Heart left ventricle (tissue), 16 donors: ENCODE data around the gene GRIN3B. TPM values are rescaled to one million over a fixed set of nuclear protein-coding genes. Genes with fewer than 3 reads are reported as not detected.

Experiments
- ATAC-seq, 4 donors: fragments of 200-7000 bp; cut with Tn5 transposase; one replicate each; pipeline ENCODE4 v1.9.1; 2020 to 2022; ENCODE audit warnings: moderate library complexity in 4 of 4, mild to moderate bottlenecking in 3 of 4, moderate number of reproducible peaks in 1 of 4
- DNase-seq, 5 donors: peaks; one replicate each; pipeline ENCODE4 v3.0.0-alpha.2; 2020
- H3K27ac ChIP-seq, 12 donors: fragments of 200-600 bp; sonication (generic) in 4 of 12; one replicate each; pipeline versions ENCODE4 v1.5.0 to v1.8.0; 2016 to 2022; ENCODE audit warnings: mild to moderate bottlenecking in 2 of 12
- H3K27me3 ChIP-seq, 9 donors: fragments of 200-600 bp; sonication (generic) in 2 of 9; one replicate each; pipeline versions ENCODE4 v1.5.1 to v1.8.0; 2016 to 2022; ENCODE audit warnings: mild to moderate bottlenecking in 3 of 9
- H3K36me3 ChIP-seq, 9 donors: fragments of 200-600 bp; sonication (generic) in 2 of 9; one replicate each; pipeline versions ENCODE4 v1.5.0 to v1.8.0; 2018 to 2022; ENCODE audit warnings: mild to moderate bottlenecking in 2 of 9
- H3K4me1 ChIP-seq, 12 donors: fragments of 200-600 bp; sonication (generic) in 4 of 12; one replicate each; pipeline versions ENCODE4 v1.5.0 to v1.8.0; 2016 to 2022; ENCODE audit warnings: mild to moderate bottlenecking in 3 of 12
- H3K4me3 ChIP-seq, 12 donors: fragments of 200-600 bp; sonication (generic) in 4 of 12; one replicate each; pipeline versions ENCODE4 v1.5.0 to v1.8.0; 2017 to 2022; ENCODE audit warnings: mild to moderate bottlenecking in 9 of 12, moderate library complexity in 4 of 12
- H3K9me3 ChIP-seq, 12 donors: fragments of 200-600 bp; sonication (generic) in 4 of 12; one replicate each; pipeline versions ENCODE4 v1.5.0 to v1.8.0; 2016 to 2022; ENCODE audit warnings: mild to moderate bottlenecking in 1 of 12
- CTCF ChIP-seq, 12 donors: fragments of 200-600 bp; sonication (generic) in 4 of 12; IDR thresholded peaks; one replicate each; pipeline versions ENCODE4 v1.5.0 to v1.8.0; 2018 to 2022; ENCODE audit warnings: antibody characterized with exemption in 12 of 12, mild to moderate bottlenecking in 5 of 12
- POLR2A ChIP-seq, 2 donors: fragments of 450-650 bp; IDR thresholded peaks; one replicate each; pipeline ENCODE4 v1.6.1; 2017; ENCODE audit warnings: antibody characterized with exemption in 2 of 2, mild to moderate bottlenecking in 2 of 2, moderate library complexity in 2 of 2
- WGBS, 4 donors: extraction: QIAGEN DNeasy Blood & Tissue Kit in 2 of 4; methylation state at CpG; one replicate each; pipeline versions ENCODE4 v1.1.5 to v1.1.7; 2013 to 2018; 5-methylcytosine and 5-hydroxymethylcytosine counted together
- intact Hi-C, 10 donors: fragments of 100-400 bp; cut with DNase I; formaldehyde crosslinking; loops; one replicate each; pipeline versions ENCODE4 v1.11.1 to v1.14.2; 2022
- polyA plus RNA-seq, 2 donors: library from polyadenylated mRNA; stranded (reverse); fragments of 200-250 nt; gene quantifications; one replicate each; pipeline ENCODE4 v1.2.3, GENCODE V29; 2013
- total RNA-seq, 9 donors: library from RNA; depleted of rRNA in 2 of 9; stranded (reverse); fragments of >200 nt in 2 of 9; fragmentation: NEBNext Ultra II Directional in 3 of 9; extraction: Animal tissue kit (Norgen Biotek cat#: 25700) in 3 of 9; gene quantifications; one replicate each; pipeline versions ENCODE4 v1.1.0 to v1.2.4, GENCODE V29; 2016 to 2023
- donor health status: ischemic (EF 13 %, LVEDD 7.1; RV severe dilation, severe dysfunction).
- donor health status: healthy with polysubstance abuse.
- donor health status: DM: no; HTN: yes; CAD: no.
- donor health status: DM: no; HTN: no; CAD: no.
- donor health status: ischemic (EF 25% LVEDD 6.9; RV normal size, moderate dysfunction).
- donor health status: ischemic (EF 25% LVEDD 5.7; RV mildly dilated, moderate dysfunction).
- donor health status: healthy.
- donor health status: DM: yes; HTN: yes; CAD: no.
- donor health status: ischemic (EF 35%, LVEDD 5.7; RV mildly dilated, moderate dysfunction).
- donor health status: nonischemic (EF 11% LVEDD 7.7; RV severe dilation, severe dysfunction).
- donor health status: DM: yes; HTN: yes; CAD: no.
- donor health status: PGD.
- donor health status: ischemic (EF 29% LVEDD 5.4; RV normal size, mild dysfunction).
- donor health status: nonischemic (EF 23%, LVEDD 6.1; RV moderate dilation, normal function).

The GRIN3B gene
- total and polyA plus RNA-seq, 11 donors, result 0.01 to 0.51 (median 0.09) TPM; not detected in 8

DNA sequence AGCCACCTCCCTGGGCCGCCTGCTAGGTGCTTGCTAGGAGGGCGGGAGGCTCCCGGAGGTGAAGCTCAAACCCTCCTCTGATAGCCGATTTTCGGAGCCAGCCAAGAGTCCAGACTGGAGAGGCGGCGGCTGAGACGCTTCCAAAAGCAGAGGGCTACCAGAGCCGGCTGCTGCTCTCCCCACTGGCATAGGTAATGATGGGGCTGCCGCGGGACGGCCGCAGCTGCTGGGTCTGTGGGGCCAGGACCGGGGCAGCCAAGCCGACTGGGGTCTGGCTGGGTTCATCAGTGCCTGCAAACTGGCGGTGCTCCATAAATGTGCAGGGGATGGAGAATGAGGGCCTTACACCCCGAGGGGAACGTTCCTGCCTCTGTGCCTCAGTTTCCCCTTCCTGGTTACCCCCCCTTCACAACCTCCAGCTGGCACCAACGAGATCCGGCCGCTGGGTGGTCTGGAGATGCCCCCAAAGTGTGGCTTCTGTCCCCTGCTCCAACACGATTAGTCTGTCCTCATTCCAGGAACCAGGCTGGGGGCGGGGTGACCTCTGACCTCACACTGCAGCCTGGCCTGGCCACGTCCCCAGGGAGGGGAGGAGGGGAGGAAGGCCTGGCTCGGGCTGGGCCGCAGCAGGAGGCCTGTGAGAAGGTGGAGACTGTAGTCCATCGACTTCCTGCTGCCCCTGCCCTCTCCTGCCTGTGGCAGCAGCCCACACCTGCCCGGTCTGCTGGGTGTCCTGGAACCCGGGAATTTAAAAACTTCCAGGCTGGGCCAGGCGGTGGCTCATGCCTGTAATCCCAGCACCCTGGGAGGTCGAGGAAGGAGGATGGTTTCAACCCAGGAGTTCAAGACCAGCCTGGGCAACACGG is 19.9 kb upstream of the GRIN3B start:
- no peak for DNase-seq
- 32 to 35% (median 33%) methylated on average over 22 to 32 of the region's 32 CpGs for WGBS, 4 donors
- no peak for TF ChIP-seq CTCF (IDR thresholded peaks at IDR 0.05)
- TF ChIP-seq POLR2A (IDR thresholded peaks at IDR 0.05), result no peak
- no peak for ATAC-seq
- intact Hi-C loops, result loop anchor here in 9 of 10 donors (5.0 to 10.0 kb wide), 6 partner anchors 113 to 213 kb away; partner anchors contain the start of gene CFD (in 2 of the 9)
- H3K27ac ChIP-seq, result no peak overlapping the region
- H3K27me3 ChIP-seq, result no peaks in the 10 kb centered on the region
- H3K9me3 ChIP-seq, result no peaks in the 10 kb centered on the region
- no peak overlapping the region for H3K4me3 ChIP-seq
- H3K4me1 ChIP-seq, result peaks cover 3 to 36% (median 19%) of the 10 kb centered on the region in 12 donors
- no peaks in the 10 kb centered on the region for H3K36me3 ChIP-seq

DNA sequence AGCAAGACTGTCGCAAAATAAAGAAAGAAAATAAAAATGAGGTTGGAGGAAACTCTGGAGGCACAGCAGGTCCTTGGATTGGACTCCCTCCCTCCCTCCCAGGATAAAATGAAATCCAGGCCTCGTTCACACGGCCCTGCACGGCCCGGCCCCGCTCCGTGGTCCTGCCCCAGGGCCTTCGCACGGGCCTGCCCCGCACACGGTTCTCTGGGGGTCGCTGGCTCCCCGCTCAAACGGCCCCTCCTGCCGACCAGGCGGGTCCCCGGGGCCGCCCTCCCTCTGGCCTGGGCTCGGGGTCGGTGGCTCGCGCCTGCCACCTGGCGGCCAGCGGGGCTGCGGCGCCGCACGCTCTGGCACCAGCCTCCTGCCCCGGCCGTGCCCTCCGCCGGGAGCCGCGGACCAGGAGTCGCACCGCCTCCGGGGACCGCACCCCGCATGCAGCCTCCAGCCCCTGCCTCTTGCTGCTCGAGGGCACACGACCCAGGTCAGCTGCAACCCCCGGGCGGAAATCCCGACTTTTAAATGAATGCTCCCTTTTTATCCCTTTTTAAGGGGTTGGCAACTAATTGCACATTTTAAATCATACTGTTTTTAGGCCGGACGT is 17.6 kb upstream of the GRIN3B start:
- Histone ChIP-seq H3K4me3 (peak overlapping the region in 10 of 12 donors; percentile 26 to 52 (median 42)), H3K9me3 (no peaks in the 10 kb centered on the region), H3K36me3 (peaks cover 0 to 19% (median 8%) of the 10 kb centered on the region in 9 donors), H3K4me1 (peaks cover 3 to 38% (median 19%) of the 10 kb centered on the region in 12 donors), H3K27me3 (no peaks in the 10 kb centered on the region), H3K27ac (peak overlapping the region in 7 of 12 donors; percentile 17 to 92 (median 36))
- TF ChIP-seq POLR2A (IDR thresholded peaks at IDR 0.05) (no peak), CTCF (IDR thresholded peaks at IDR 0.05) (peak; percentile 73 to 98 (median 96))
- ATAC-seq, result peak; percentile 45 to 83 (median 79)
- WGBS, 4 donors, result 1 to 2% (median 1%) methylated on average over 28 to 46 of the region's 46 CpGs
- peak; percentile 64 to 89 (median 76) for DNase-seq
- intact Hi-C loops, result loop anchor here (1.0 to 10.0 kb wide), 13 partner anchors 57 to 215 kb away; partner anchors contain the start of gene CFD (in 2 of the 10)

GRCh38 chr19:984165-984967 is 15.9 kb upstream of the GRIN3B start, which contains the start of gene WDR18:
TSS of gene WDR18 (plus strand) at chr19:984345. CDS start at chr19:984354, 9 bp downstream.
- TF ChIP-seq POLR2A (IDR thresholded peaks at IDR 0.05) (peak in 1 of 2 donors; percentile 57), CTCF (IDR thresholded peaks at IDR 0.05) (peak in 8 of 12 donors; percentile 11 to 50 (median 34))
- Histone ChIP-seq H3K36me3 (peaks cover 0 to 29% (median 10%) of the 10 kb centered on the region in 9 donors), H3K4me3 (peak within 1 kb of the TSS; percentile 80 to 100 (median 91)), H3K27me3 (no peaks in the 10 kb centered on the region), H3K9me3 (no peaks in the 10 kb centered on the region), H3K4me1 (peaks cover 3 to 38% (median 19%) of the 10 kb centered on the region in 12 donors), H3K27ac (peak within 1 kb of the TSS; percentile 67 to 92 (median 86))
- intact Hi-C loops, result loop anchor here in 9 of 10 donors (1.0 to 10.0 kb wide), 8 partner anchors 36 to 217 kb away; partner anchors contain the start of genes CFD (in 2 of the 9), RNU6-2 (in 1 of the 9) and TMEM259 (in 1 of the 9)
- 0 to 1% (median 1%) methylated on average over 23 to 78 of the region's 78 CpGs for WGBS, 4 donors
- ATAC-seq, result peak; percentile 87 to 97 (median 96)
- DNase-seq, result peak; percentile 94 to 97 (median 94)
